ENCODE data around the gene BMI1.

DNA sequence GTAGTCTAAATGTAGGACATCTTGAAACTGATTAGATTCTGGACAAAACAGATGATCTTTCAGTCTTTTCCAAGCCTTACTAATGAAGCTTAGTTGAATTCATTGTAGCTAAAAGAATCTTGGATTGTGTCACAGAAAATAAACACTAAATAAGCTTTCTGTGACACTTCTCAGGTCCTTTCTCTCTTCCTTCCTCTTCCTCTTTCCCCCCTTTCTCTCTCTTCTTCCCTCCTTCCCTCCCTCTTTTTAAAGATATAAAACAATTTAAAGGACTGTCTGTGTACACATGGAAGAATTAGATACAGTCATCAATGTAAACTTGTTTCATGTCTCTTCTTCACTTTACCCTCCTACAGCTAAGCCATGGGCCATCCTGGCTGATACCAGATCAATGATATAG lies 10.0 kb upstream of the BMI1 start:
- TF ChIP-seq, protein P1, sequence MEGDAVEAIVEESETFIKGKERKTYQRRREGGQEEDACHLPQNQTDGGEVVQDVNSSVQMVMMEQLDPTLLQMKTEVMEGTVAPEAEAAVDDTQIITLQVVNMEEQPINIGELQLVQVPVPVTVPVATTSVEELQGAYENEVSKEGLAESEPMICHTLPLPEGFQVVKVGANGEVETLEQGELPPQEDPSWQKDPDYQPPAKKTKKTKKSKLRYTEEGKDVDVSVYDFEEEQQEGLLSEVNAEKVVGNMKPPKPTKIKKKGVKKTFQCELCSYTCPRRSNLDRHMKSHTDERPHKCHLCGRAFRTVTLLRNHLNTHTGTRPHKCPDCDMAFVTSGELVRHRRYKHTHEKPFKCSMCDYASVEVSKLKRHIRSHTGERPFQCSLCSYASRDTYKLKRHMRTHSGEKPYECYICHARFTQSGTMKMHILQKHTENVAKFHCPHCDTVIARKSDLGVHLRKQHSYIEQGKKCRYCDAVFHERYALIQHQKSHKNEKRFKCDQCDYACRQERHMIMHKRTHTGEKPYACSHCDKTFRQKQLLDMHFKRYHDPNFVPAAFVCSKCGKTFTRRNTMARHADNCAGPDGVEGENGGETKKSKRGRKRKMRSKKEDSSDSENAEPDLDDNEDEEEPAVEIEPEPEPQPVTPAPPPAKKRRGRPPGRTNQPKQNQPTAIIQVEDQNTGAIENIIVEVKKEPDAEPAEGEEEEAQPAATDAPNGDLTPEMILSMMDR (IDR thresholded peaks at IDR 0.05): no peak
- TF ChIP-seq POLR2A (IDR thresholded peaks at IDR 0.05): no peak
